Omental fat pad (tissue), 4 donors: ENCODE data around the gene FBXO44. TPM values are rescaled to one million over a fixed set of nuclear protein-coding genes. Genes with fewer than 3 reads are reported as not detected.

ENCODE experiments used
- ATAC-seq: fragments of 150-250 bp; one replicate; pipeline ENCODE4 v1.9.1; 2016; ENCODE audit warnings: mild to moderate bottlenecking, moderate library complexity; ENCODE audit not compliant: low FRiP score
- DNase-seq: peaks from one replicate; pipeline ENCODE4 v3.0.0-alpha.2; 2019; ENCODE audit warnings: low spot score
- CTCF ChIP-seq, 3 donors: fragments of 450-650 bp; IDR thresholded peaks; one replicate each; pipeline ENCODE4 v1.5.1; 2016 to 2017; ENCODE audit warnings: antibody characterized with exemption in 3 of 3, mild to moderate bottlenecking in 3 of 3, moderate library complexity in 2 of 3
- total RNA-seq, 4 donors: library from RNA; depleted of rRNA; stranded (reverse); fragments of >200 nt; gene quantifications; one replicate each; pipeline ENCODE4 v1.1.0, GENCODE V29; 2016

The FBXO44 gene
- total RNA-seq, 4 donors from 2014 or later = 5.8 to 13.3 (median 9.6) TPM

- DNase-seq = no peak
- no peak for TF ChIP-seq CTCF (IDR thresholded peaks at IDR 0.05)
- no peak for ATAC-seq
Observed at GRCh38 chr1:11693917-11694316, 39.2 kb downstream of the FBXO44 start.

- ATAC-seq (no peak), DNase-seq (no peak)
- no peak for TF ChIP-seq CTCF (IDR thresholded peaks at IDR 0.05)
Observed at GRCh38 chr1:11695861-11696260, 41.2 kb downstream of the FBXO44 start.

- TF ChIP-seq CTCF (IDR thresholded peaks at IDR 0.05) = no peak
- DNase-seq (no peak), ATAC-seq (no peak)
Observed at GRCh38 chr1:11697188-11697892, 42.7 kb downstream of the FBXO44 start.

- no peak for TF ChIP-seq CTCF (IDR thresholded peaks at IDR 0.05)
- ATAC-seq = no peak
- no peak for DNase-seq
Observed at GRCh38 chr1:11697893-11698210, 43.2 kb downstream of the FBXO44 start.

- DNase-seq (no peak), ATAC-seq (no peak)
Observed at GRCh38 chr1:11700601-11701467, 46.2 kb downstream of the FBXO44 start.

GRCh38 chr1:11701551-11701961 is 46.9 kb downstream of the FBXO44 start:
- ATAC-seq = peak; percentile 46
- no peak for DNase-seq
- no peak for TF ChIP-seq CTCF (IDR thresholded peaks at IDR 0.05)

More at GRCh38 chr1:11700601-11701467, 46.2 kb downstream of the FBXO44 start:
- TF ChIP-seq CTCF (IDR thresholded peaks at IDR 0.05) = no peak
